Prostate gland (tissue), 2 donors: ENCODE data around the gene FGF19. TPM values are rescaled to one million over a fixed set of nuclear protein-coding genes. Genes with fewer than 3 reads are reported as not detected.

Source experiments
- DNase-seq: peaks from one replicate; pipeline ENCODE4 v3.0.0-alpha.2; 2019; ENCODE audit warnings: low spot score
- H3K27ac ChIP-seq, 2 donors: fragments of 200-600 bp; sonication (generic); 2 replicates each; pipeline ENCODE4 v1.5.1; 2017 to 2019
- H3K27me3 ChIP-seq: fragments of 200-600 bp; sonication (generic); replicated peaks from 2 replicates; pipeline ENCODE4 v1.5.1; 2019; ENCODE audit not compliant: insufficient read depth
- H3K36me3 ChIP-seq, 2 donors: fragments of 200-600 bp; sonication (generic); 1 replicate in 1 of 2; 2 replicates in 1 of 2; pipeline versions ENCODE4 v1.5.1 to v1.8.1; 2017 to 2019
- H3K4me1 ChIP-seq: fragments of 200-600 bp; sonication (generic); replicated peaks from 2 replicates; pipeline ENCODE4 v1.5.1; 2019
- H3K4me3 ChIP-seq, 2 donors: fragments of 200-600 bp; sonication (generic); 2 replicates each; pipeline ENCODE4 v1.5.1; 2017 to 2019
- H3K9me3 ChIP-seq: fragments of 200-600 bp; sonication (generic); 2 replicates; pipeline ENCODE4 v1.5.1; 2017
- POLR2A ChIP-seq: fragments of 450-650 bp; IDR thresholded peaks from one replicate; pipeline ENCODE4 v1.6.1; 2016; ENCODE audit warnings: antibody characterized with exemption, mild to moderate bottlenecking
- POLR2AphosphoS5 ChIP-seq: sonication (generic); formaldehyde crosslinking; IDR thresholded peaks from one replicate; pipeline ENCODE4 v1.6.1; 2017; ENCODE audit warnings: antibody characterized with exemption
- WGBS: methylation state at CpG from one replicate; pipeline ENCODE4 v1.1.5; 2018; 5-methylcytosine and 5-hydroxymethylcytosine counted together
- intact Hi-C: fragments of 100-400 bp; cut with DNase I; formaldehyde crosslinking; loops from one replicate; pipeline ENCODE4 v1.14.2; 2022
- total RNA-seq, 2 donors: library from RNA; depleted of rRNA; stranded (reverse); fragments of >200 nt; gene quantifications; one replicate each; pipeline ENCODE4 v1.1.0, GENCODE V29; 2016
- TF ChIP-seq, protein P1 (sequence below), 4 experiments: fragments of 200-600 bp in 2 of 4; fragments of 450-650 bp in 2 of 4; sonication (generic) in 2 of 4; IDR thresholded peaks; 1 replicate in 3 of 4; 2 replicates in 1 of 4; pipeline ENCODE4 v1.5.1; 2016 to 2019; ENCODE audit warnings: antibody characterized with exemption in 4 of 4, mild to moderate bottlenecking in 2 of 4, moderate library complexity in 2 of 4

Gene FGF19
- total RNA-seq, 2 donors from 2014 or later: not detected

DNA sequence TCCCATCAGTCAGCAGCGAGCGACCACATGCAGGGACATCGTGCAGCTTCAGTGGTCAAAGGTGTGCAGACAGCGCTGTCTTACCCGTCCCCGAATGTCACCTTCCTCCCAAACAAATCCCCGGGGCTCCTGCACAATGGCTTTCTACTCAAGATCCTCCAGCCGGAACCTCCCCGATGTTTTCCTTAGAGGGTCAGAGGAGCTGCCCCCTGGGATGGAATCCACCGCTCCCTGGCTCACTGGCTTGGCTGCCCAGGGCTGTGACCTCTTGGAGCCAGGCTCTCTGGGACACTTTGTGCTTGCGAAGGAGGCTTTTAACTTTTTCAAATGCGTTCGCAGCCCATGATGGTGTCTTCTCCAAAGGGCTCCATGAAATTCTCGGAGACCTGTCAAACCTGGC is 17.3 kb upstream of the FGF19 start:
- no peak for DNase-seq
- TF ChIP-seq POLR2AphosphoS5 (no peak), POLR2A (no peak)
- TF ChIP-seq, protein P1, sequence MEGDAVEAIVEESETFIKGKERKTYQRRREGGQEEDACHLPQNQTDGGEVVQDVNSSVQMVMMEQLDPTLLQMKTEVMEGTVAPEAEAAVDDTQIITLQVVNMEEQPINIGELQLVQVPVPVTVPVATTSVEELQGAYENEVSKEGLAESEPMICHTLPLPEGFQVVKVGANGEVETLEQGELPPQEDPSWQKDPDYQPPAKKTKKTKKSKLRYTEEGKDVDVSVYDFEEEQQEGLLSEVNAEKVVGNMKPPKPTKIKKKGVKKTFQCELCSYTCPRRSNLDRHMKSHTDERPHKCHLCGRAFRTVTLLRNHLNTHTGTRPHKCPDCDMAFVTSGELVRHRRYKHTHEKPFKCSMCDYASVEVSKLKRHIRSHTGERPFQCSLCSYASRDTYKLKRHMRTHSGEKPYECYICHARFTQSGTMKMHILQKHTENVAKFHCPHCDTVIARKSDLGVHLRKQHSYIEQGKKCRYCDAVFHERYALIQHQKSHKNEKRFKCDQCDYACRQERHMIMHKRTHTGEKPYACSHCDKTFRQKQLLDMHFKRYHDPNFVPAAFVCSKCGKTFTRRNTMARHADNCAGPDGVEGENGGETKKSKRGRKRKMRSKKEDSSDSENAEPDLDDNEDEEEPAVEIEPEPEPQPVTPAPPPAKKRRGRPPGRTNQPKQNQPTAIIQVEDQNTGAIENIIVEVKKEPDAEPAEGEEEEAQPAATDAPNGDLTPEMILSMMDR (IDR thresholded peaks at IDR 0.05): no peak
- intact Hi-C loops: no loop called here
- no peak overlapping the region for H3K27ac ChIP-seq
- H3K9me3 ChIP-seq: no peaks in the 10 kb centered on the region
- H3K27me3 ChIP-seq: peaks cover 2% of the 10 kb centered on the region
- no peaks in the 10 kb centered on the region for H3K36me3 ChIP-seq
- H3K4me1 ChIP-seq: no peaks in the 10 kb centered on the region
- 52% methylated on average over 14 of the region's 14 CpGs for WGBS
- H3K4me3 ChIP-seq: no peak overlapping the region

DNA sequence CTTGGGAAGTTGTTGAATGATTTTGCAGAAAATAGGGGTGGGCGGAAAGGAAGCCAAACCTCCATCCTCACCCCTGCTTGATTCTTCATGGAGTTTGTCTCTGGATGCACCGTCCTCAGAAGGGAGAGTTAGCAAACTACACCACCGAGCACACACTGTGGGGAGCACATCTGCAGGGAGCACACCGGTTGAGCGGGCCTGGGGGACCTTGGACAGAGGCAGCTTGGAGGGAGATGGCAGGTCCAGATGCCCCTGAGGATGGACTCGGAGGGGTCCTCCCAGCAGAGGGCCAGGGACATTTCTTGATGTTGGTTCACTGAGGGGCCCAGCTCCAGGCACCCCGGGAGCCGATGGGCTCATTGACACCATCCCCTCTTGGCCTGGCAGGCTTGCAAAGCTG is 15.1 kb upstream of the FGF19 start:
- intact Hi-C loops: no loop called here
- Histone ChIP-seq H3K27ac (no peak overlapping the region), H3K4me1 (no peaks in the 10 kb centered on the region), H3K27me3 (peaks cover 2% of the 10 kb centered on the region), H3K36me3 (no peaks in the 10 kb centered on the region), H3K9me3 (no peaks in the 10 kb centered on the region), H3K4me3 (no peak overlapping the region)
- DNase-seq: no peak
- TF ChIP-seq, protein P1 (IDR thresholded peaks at IDR 0.05): no peak
- no peak for TF ChIP-seq POLR2A
- no peak for TF ChIP-seq POLR2AphosphoS5
- 78% methylated on average over 8 of the region's 8 CpGs for WGBS

DNA sequence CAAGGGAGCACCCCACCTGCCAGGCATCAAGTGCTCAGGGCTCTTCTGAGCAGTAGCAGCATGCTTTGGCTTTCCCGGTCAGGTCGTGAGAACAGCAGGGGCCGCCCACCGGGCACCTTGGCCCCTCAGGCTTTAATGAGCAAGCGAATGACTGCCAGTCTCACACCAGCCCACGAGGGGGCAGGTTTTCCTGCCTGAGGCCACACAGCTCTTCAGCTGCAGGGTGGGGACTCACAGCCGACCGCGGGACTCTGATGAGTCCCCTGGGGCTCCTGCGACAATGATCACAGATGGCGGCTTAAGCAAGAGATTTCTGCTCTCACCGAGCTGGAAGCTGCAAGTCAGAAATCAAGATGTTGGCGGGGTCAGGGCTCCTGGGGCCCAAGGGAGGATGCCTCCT is 14.3 kb upstream of the FGF19 start:
- WGBS: 10% methylated on average over 13 of the region's 13 CpGs
- H3K9me3 ChIP-seq: no peaks in the 10 kb centered on the region
- intact Hi-C loops: no loop called here
- no peak overlapping the region for H3K4me3 ChIP-seq
- H3K36me3 ChIP-seq: no peaks in the 10 kb centered on the region
- H3K4me1 ChIP-seq: no peaks in the 10 kb centered on the region
- H3K27ac ChIP-seq: no peak overlapping the region
- H3K27me3 ChIP-seq: peaks cover 2% of the 10 kb centered on the region
- TF ChIP-seq POLR2AphosphoS5 (no peak), POLR2A (no peak)
- TF ChIP-seq, protein P1 (IDR thresholded peaks at IDR 0.05): no peak
- no peak for DNase-seq

DNA sequence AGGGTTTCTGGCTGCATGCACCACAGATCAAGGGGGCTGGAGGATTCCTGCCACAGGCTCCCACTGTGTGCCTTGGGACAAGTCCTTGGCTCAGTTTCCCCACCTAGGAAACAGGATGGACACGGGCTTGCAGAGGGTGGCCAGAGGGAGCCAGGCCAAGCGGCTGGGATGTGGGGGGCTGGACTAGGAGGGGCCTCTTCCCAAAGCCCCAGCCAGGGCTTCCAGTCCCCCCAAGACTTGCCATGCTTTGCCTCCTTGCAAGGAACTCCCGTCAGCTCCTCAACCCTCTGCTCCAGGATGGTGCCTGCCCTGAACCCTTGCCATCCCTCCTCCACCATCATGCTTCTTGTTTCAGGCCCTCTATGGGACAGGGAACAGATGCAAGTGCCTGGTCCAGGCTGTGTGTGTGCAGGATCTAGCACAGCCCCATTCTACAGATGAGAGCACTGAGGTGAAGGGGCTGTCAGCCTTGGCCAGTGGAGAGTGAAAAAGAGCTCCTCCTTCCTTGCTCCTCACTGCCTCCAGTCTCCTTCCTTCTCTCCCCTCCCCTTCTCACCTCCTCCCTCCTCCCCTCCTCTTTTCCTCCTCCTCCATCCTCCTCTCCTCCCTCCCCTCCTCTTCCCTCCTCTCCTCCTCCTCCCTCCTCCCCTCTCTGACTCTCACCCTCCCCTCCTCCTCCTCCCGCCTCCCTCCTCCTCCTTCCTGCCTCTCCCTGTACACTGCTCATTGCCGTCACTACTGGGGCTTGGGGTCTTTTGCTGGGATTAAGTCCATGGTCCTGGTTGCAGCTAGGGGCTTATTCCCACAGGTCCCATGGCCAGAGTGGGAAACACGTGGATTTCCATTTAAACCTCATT is 13.3 kb upstream of the FGF19 start:
- H3K27me3 ChIP-seq: no peaks in the 10 kb centered on the region
- H3K27ac ChIP-seq: no peak overlapping the region
- WGBS: 66% methylated on average over 6 of the region's 6 CpGs
- intact Hi-C loops: no loop called here
- TF ChIP-seq POLR2A (no peak), POLR2AphosphoS5 (no peak)
- TF ChIP-seq, protein P1 (IDR thresholded peaks at IDR 0.05): no peak
- H3K9me3 ChIP-seq: no peaks in the 10 kb centered on the region
- H3K4me1 ChIP-seq: no peaks in the 10 kb centered on the region
- H3K36me3 ChIP-seq: no peaks in the 10 kb centered on the region
- no peak for DNase-seq
- no peak overlapping the region for H3K4me3 ChIP-seq

DNA sequence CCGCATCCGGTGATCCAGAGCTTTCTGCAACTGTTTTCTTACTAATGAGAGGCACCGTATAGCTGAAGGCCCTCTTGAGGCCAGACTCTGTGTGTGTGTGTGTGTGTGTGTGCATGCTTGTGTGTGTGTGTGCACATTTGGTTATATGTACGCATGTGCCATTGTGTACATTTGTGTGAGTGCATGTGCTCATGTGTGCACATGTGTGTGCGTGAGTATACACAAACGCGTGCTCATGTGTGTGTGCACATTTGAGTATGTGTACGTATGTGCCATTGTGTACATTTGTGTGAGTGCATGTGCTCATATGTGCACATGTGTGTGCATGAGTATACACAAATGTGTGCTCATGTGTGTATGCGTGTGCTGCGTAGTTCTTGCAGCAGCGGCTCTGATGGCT is 12.3 kb upstream of the FGF19 start:
- Histone ChIP-seq H3K27me3 (no peaks in the 10 kb centered on the region), H3K4me1 (no peaks in the 10 kb centered on the region), H3K36me3 (no peaks in the 10 kb centered on the region), H3K4me3 (no peak overlapping the region), H3K9me3 (no peaks in the 10 kb centered on the region), H3K27ac (no peak overlapping the region)
- intact Hi-C loops: no loop called here
- no peak for TF ChIP-seq POLR2AphosphoS5
- TF ChIP-seq, protein P1 (IDR thresholded peaks at IDR 0.05): no peak
- no peak for TF ChIP-seq POLR2A
- no peak for DNase-seq
- WGBS: 89% methylated on average over 11 of the region's 11 CpGs
